CD4-positive, alpha-beta T cell treated with Interleukin-6 for 4 hours (primary cell): ENCODE data around the gene FBXO9.

Experiments used
- DNase-seq: peaks from one replicate; pipeline ENCODE4 v3.0.0-alpha.2; 2020; ENCODE audit warnings: mixed read lengths

Gene FBXO9

GRCh38 chr6:53095716-53096115 is 30.5 kb downstream of the FBXO9 start:
- DNase-seq, result no peak

- no peak for DNase-seq
These were observed 35.4 kb downstream of the FBXO9 start for GRCh38 chr6:53100561-53100960.

DNA sequence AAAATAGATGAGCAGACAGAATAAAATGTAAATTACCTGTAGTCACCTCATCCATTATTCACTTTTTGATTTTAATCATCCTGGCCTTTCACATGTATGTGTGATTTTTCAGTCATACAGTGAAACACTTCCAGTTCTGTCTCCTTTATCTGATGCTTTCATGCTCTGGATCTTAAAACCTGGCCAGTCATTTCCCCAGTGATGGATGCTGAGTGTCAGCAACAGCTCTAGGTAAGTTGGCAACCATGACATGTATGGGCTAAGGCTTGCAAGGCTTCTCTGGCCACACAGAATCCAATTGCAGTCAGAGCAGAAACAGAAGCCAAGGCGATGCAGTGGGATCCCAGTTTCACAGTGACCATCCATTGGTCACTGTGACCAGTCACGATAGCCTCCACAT is 35.8 kb downstream of the FBXO9 start:
- DNase-seq, result no peak

GRCh38 chr6:53103993-53104675 is 38.9 kb downstream of the FBXO9 start:
- DNase-seq, result no peak

DNA sequence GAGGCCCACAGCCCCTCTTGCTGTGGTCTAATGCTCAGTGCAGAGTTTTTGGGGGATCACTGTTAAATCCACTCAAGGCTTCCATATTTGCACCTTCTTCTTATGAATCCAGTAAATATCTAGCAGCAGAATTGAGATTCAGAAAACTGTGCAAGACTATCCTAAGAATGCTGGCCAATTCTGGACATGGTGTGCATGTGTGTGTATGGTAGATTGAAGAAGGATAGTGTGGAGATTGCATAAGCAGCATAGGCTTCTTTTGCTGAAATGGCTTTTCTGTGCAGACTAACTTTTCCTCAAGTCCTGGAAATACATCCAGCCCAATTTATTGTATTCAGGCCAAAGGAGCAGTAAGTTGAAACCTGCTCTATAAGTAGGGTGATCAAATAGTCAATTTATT is 39.7 kb downstream of the FBXO9 start:
- DNase-seq, result no peak

DNA sequence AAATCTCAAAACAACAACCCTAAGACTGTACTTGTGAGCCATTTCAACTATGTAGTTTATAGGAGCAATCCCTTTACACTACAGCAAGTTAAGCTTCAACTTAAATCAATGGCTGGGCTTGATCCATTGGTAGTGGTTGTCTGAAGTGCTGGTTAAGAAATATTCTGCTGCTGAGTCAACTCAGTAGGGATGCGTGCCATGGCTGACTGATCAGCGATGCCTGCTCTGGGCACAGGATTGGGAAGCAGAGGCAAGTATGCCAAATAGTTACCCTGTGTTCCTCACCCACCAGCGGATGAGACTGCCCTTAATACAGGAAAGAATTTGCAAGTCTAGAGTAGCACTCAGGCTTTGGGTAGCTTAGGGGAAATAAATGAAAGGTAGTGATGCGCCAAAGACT is 41.9 kb downstream of the FBXO9 start:
- DNase-seq, result no peak

GRCh38 chr6:53109612-53110011 is 44.4 kb downstream of the FBXO9 start:
- no peak for DNase-seq

GRCh38 chr6:53111865-53112264 is 46.7 kb downstream of the FBXO9 start:
- DNase-seq, result no peak

GRCh38 chr6:53112404-53112803 is 47.2 kb downstream of the FBXO9 start:
- no peak for DNase-seq

DNA sequence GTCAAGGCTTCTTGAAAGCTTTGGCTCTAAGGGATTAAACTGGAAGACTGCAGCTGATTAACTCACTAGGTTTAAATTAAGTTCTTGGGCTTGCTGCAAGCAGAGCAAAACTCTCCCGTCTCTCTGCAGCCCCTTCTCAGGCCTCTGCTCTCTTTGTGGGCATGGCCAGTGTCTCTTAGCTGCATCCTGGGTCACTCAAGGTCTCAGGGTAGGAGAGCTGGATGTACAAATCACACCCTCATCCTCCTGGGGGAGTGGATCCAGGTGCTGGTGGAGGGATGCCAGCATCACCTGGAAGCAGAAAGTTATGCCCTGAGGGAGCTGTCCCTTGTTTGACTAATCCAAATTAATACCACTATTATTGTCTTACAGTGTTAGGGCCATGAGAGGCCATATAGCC is 47.7 kb downstream of the FBXO9 start:
- DNase-seq, result no peak

DNA sequence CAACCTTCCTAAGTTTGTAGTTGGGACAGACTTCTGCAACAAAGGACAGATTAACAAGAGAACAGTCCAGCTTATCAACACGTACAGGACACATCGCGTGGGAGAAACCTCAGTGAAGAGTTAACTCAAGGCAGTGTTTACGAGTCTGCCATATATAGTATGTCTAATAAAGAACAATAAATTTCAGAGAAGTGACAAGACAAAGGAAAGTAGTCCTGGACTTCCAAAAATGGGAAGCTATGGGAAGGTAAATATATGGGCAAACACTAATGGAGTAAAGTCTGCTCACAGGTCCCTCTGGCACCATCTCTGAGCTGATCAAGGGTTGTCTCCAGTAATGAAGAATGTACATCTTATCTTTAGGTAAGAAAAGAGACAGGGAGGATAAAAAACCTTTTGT is 48.5 kb downstream of the FBXO9 start:
- no peak for DNase-seq

GRCh38 chr6:53115113-53115512 is 49.9 kb downstream of the FBXO9 start:
- no peak for DNase-seq

GRCh38 chr6:53115741-53116140 is 50.5 kb downstream of the FBXO9 start:
- DNase-seq, result no peak

DNA sequence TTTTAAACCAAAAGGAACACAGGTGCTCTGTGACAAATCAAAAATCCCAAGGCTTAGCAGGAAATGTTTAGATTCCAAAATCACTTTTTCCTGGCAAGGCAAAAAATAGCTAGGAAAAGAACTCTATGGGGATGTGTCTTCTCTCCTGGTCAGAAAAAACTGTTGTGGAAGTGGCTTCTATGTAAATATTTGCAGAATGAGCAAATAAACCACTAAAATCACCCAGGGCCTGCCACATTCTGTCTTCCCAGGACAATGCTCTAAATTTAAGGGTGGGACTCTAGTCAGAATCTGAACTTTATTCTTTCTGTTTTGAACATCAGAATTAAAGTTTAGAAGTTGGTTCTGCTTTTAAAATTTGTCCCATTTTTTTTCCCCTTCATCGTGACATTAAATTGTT is 54.1 kb downstream of the FBXO9 start:
- DNase-seq, result no peak

- no peak for DNase-seq
These were observed 54.7 kb downstream of the FBXO9 start for GRCh38 chr6:53119772-53120409.

DNA sequence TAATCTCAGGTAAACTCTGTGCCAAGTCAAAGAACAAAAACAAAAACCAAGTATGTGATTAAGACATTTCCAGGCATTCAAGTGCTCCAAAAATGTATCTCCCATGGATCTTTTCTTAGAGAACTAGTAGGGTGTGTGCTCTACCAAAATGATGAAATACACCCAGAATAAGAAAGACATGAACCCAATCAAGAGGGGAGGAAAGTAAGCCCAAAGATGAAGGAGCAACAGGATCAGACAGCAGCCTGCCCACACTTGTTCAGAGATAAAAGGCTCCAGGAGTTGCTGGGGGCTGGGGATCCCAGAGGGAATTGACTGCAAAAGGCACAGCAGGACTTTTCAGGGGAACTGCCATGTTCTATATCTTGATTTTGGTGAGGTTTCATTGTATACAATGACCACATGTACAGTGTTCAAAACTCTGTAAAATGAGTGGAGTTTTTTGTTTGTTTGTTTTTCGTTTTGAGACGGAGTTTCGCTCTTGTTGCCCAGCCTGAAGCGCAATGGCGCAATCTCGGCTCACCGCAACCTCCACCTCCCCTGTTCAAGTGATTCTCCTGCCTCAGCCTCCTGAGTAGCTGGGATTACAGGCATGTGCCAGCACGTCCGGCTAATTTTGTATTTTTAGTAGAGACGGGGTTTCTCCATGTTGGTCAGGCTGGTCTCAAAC is 59.1 kb downstream of the FBXO9 start:
- no peak for DNase-seq

- no peak for DNase-seq
These were observed 60.1 kb downstream of the FBXO9 start for GRCh38 chr6:53125276-53125675.

GRCh38 chr6:53128842-53129241 is 63.6 kb downstream of the FBXO9 start:
- DNase-seq, result no peak

GRCh38 chr6:53130569-53131290 is 65.5 kb downstream of the FBXO9 start:
- no peak for DNase-seq

DNA sequence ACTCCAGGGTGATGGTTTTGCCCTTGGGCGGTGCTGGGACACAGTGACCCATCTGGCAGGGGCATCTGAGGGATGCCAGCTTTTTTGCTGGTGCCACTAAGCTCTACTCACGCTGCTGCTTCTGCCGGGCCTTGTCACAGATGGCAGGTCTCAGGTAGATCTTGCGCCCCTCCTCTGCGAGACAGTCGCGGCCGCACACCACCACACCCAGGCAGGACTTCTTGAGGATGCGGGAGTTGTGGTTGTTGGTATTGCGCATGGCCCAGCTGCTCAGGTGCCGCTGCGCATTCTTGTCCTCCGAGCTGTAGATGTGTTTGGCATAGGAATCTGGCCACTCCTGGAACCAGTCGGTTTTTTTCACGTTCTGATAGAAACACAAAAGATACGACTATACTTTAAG is 68.8 kb downstream of the FBXO9 start:
- no peak for DNase-seq

DNA sequence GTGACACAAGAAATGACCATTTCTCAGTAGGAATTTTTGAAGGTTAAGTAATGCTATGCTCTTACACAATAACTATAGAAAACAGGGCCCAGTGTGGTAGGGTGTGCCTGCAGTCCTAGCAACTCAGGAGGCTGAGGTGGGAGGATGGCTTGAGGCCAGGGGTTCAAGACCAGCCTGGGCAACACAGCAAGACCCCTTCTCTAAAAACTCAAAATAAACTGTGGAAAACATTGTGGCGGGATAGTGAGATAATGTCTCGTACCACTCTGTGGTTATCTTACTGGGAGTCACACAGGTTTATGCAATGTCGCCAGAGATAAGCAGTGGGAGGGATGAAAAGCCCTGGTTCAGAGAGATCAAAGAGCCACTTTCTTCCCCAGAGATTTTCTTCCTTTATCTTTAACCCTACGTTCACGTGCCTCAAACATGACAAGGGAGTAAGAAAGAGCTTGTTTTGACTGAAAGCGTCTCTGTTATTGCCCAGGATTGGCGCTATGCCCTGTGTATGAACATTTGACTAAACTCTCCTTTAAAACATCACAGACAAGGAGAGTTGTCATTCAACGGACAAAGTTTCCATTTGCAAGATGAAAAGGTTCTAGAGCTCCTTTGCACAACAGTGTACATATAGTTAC is 69.5 kb downstream of the FBXO9 start:
- no peak for DNase-seq

- no peak for DNase-seq
These were observed 70.9 kb downstream of the FBXO9 start for GRCh38 chr6:53136000-53136609.
